Measurements from ENCODE around the gene CCDC169. TPM values are rescaled to one million over a fixed set of nuclear protein-coding genes. Genes with fewer than 3 reads are reported as not detected.

Gene CCDC169
- total and polyA plus RNA-seq, 2 experiments from 2014 or later = 1.9 to 7.7 TPM

- H3K79me2 ChIP-seq = no peaks in the 10 kb centered on the region
- TF ChIP-seq EZH2 (IDR thresholded peaks at IDR 0.05; ENCODE audit: borderline replicate concordance) (no peak), EZH2phosphoT487 (IDR thresholded peaks at IDR 0.05; ENCODE audit: low read depth, severe bottlenecking, unreplicated experiment) (no peak)
- TF ChIP-seq, protein P1, sequence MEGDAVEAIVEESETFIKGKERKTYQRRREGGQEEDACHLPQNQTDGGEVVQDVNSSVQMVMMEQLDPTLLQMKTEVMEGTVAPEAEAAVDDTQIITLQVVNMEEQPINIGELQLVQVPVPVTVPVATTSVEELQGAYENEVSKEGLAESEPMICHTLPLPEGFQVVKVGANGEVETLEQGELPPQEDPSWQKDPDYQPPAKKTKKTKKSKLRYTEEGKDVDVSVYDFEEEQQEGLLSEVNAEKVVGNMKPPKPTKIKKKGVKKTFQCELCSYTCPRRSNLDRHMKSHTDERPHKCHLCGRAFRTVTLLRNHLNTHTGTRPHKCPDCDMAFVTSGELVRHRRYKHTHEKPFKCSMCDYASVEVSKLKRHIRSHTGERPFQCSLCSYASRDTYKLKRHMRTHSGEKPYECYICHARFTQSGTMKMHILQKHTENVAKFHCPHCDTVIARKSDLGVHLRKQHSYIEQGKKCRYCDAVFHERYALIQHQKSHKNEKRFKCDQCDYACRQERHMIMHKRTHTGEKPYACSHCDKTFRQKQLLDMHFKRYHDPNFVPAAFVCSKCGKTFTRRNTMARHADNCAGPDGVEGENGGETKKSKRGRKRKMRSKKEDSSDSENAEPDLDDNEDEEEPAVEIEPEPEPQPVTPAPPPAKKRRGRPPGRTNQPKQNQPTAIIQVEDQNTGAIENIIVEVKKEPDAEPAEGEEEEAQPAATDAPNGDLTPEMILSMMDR (IDR thresholded peaks at IDR 0.05; ENCODE audit: poor library complexity) = no peak
- 95% methylated on average over 1 of the region's 1 CpG for WGBS (ENCODE audit: low lambda C conversion rate, missing lambda C conversion rate)
Observed at GRCh38 chr13:36188441-36188840, 109.2 kb downstream of the CCDC169 start.

GRCh38 chr13:36183901-36184300 lies 113.7 kb downstream of the CCDC169 start:
- Histone ChIP-seq H3K36me3 (replicated peaks; ENCODE audit: insufficient read depth, low read depth) (no peaks in the 10 kb centered on the region), H2AFZ (no peak overlapping the region), H3K9me3 (ENCODE audit: low read depth) (no peaks in the 10 kb centered on the region), H3K4me2 (no peak overlapping the region), H3K27me3 (no peaks in the 10 kb centered on the region), H4K20me1 (ENCODE audit: insufficient read depth, poor library complexity, severe bottlenecking) (no peaks in the 10 kb centered on the region), H3K9me2 (replicated peaks; ENCODE audit: insufficient read depth) (no peaks in the 10 kb centered on the region), H3K27ac (no peak overlapping the region), H3K4me3 (no peak overlapping the region), H3K79me2 (no peaks in the 10 kb centered on the region), H3K4me1 (ENCODE audit: insufficient read depth) (no peaks in the 10 kb centered on the region)
- no peak for DNase-seq (ENCODE audit: low spot score)
- TF ChIP-seq, protein P1 (IDR thresholded peaks at IDR 0.05; ENCODE audit: poor library complexity) = no peak

More at GRCh38 chr13:36188441-36188840, 109.2 kb downstream of the CCDC169 start:
- Histone ChIP-seq H3K4me2 (no peak overlapping the region), H2AFZ (no peak overlapping the region), H4K20me1 (ENCODE audit: insufficient read depth, poor library complexity, severe bottlenecking) (no peaks in the 10 kb centered on the region), H3K27ac (no peak overlapping the region), H3K36me3 (replicated peaks; ENCODE audit: insufficient read depth, low read depth) (no peaks in the 10 kb centered on the region), H3K9me3 (ENCODE audit: low read depth) (no peaks in the 10 kb centered on the region), H3K27me3 (no peaks in the 10 kb centered on the region), H3K4me1 (ENCODE audit: insufficient read depth) (no peaks in the 10 kb centered on the region), H3K4me3 (no peak overlapping the region), H3K9me2 (replicated peaks; ENCODE audit: insufficient read depth) (no peaks in the 10 kb centered on the region)
- DNase-seq (ENCODE audit: low spot score) = no peak

Small RNAs within 50 kb of the gene (small RNA-seq; reads per million reads assigned to genes)
- gene RNU6-71P = not detected

Other genes with a start within 250 kb of the CCDC169 start
- gene DCLK1, start 166.4 kb downstream of the CCDC169 start, total RNA-seq = 2.0 and 2.9 TPM in 2 replicates
- 0.16 and 0.72 TPM in 2 replicates for gene DCLK1, start 166.4 kb downstream of the CCDC169 start, polyA plus RNA-seq
- gene SOHLH2, start 83.3 kb downstream of the CCDC169 start, total RNA-seq = 0.93 and 1.8 TPM in 2 replicates
- gene SOHLH2, start 83.3 kb downstream of the CCDC169 start, polyA plus RNA-seq = 1.0 TPM in 1 of 2 replicates, not detected in the other
- gene SPART, start 48.6 kb upstream of the CCDC169 start, total RNA-seq = 96.4 and 107 TPM in 2 replicates
- gene SPART, start 48.6 kb upstream of the CCDC169 start, polyA plus RNA-seq = 83.2 and 86.7 TPM in 2 replicates
- gene CCNA1, start 134.7 kb upstream of the CCDC169 start, total RNA-seq = 0.47 TPM in 1 of 2 replicates, not detected in the other
- 0.32 and 0.83 TPM in 2 replicates for gene CCNA1, start 134.7 kb upstream of the CCDC169 start, polyA plus RNA-seq

All from hepatocyte (in vitro differentiated cells).